ENCODE measurements around the gene NEK10. TPM values are rescaled to one million over a fixed set of nuclear protein-coding genes. Genes with fewer than 3 reads are reported as not detected.

Gene NEK10
- total and polyA plus RNA-seq, 2 donors (not counting 1 experiment from before 2014, with no cell fraction given), result 0.49 to 0.55 TPM

GRCh38 chr3:27146786-27147185 lies 222.4 kb downstream of the NEK10 start:
- Histone ChIP-seq H3K27me3 (replicated peaks in 1 of 4; ENCODE audit: control extremely low read depth in 1 of 4, control insufficient read depth in 3 of 4, insufficient read depth in 4 of 4, low read length in 3 of 4) (no peaks in the 10 kb centered on the region), H3K79me2 (ENCODE audit: control insufficient read depth, insufficient read depth, low read length) (no peaks in the 10 kb centered on the region), H3K9me3 (ENCODE audit: control extremely low read depth in 1 of 3, control insufficient read depth in 2 of 3, insufficient read depth in 1 of 3, low read length in 2 of 3) (no peaks in the 10 kb centered on the region), H2AFZ (ENCODE audit: insufficient read depth, low read depth, low read length, poor library complexity, severe bottlenecking) (no peak overlapping the region), H3K4me3 (ENCODE audit: control extremely low read depth in 1 of 5, extremely low read depth in 1 of 5, insufficient read depth in 1 of 5, low read depth in 2 of 5, low read length in 4 of 5) (no peak overlapping the region), H3K4me2 (replicated peaks; ENCODE audit: low read depth, low read length, poor library complexity, severe bottlenecking) (no peak overlapping the region), H3K36me3 (replicated peaks in 1 of 2; ENCODE audit: control extremely low read depth in 1 of 2, control insufficient read depth in 1 of 2, extremely low read depth in 1 of 2, insufficient read depth in 2 of 2, low read length in 1 of 2) (no peaks in the 10 kb centered on the region), H3K9ac (ENCODE audit: low read length) (no peak overlapping the region), H3K27ac (ENCODE audit: low read length in 2 of 2) (no peak overlapping the region), H3K4me1 (ENCODE audit: control insufficient read depth in 2 of 2, insufficient read depth in 2 of 2, low read length in 2 of 2) (no peaks in the 10 kb centered on the region), H4K20me1 (ENCODE audit: control insufficient read depth, insufficient read depth, low read length, poor library complexity, severe bottlenecking) (no peaks in the 10 kb centered on the region)
- no peak for TF ChIP-seq EZH2 (IDR thresholded peaks at IDR 0.05; ENCODE audit: borderline replicate concordance, insufficient read depth, low read depth, low read length, poor library complexity, severe bottlenecking)
- TF ChIP-seq, protein P1, sequence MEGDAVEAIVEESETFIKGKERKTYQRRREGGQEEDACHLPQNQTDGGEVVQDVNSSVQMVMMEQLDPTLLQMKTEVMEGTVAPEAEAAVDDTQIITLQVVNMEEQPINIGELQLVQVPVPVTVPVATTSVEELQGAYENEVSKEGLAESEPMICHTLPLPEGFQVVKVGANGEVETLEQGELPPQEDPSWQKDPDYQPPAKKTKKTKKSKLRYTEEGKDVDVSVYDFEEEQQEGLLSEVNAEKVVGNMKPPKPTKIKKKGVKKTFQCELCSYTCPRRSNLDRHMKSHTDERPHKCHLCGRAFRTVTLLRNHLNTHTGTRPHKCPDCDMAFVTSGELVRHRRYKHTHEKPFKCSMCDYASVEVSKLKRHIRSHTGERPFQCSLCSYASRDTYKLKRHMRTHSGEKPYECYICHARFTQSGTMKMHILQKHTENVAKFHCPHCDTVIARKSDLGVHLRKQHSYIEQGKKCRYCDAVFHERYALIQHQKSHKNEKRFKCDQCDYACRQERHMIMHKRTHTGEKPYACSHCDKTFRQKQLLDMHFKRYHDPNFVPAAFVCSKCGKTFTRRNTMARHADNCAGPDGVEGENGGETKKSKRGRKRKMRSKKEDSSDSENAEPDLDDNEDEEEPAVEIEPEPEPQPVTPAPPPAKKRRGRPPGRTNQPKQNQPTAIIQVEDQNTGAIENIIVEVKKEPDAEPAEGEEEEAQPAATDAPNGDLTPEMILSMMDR (IDR thresholded peaks at IDR 0.05), result no peak
- no peak for DNase-seq
- H3K9me3 Mint-ChIP-seq (ENCODE audit: insufficient read depth), result no peaks in the 10 kb centered on the region
- H3K27ac Mint-ChIP-seq, result no peak overlapping the region
- ChIA-PET CTCF (interaction anchor here (2.0 to 3.2 kb wide), 2 partner anchors 9 to 13 kb away, joined by 5 to 13 read pairs; no protein-coding TSS in a partner anchor), POLR2A (no interaction called here)
- H3K4me3 Mint-ChIP-seq, result no peak overlapping the region
- H3K27me3 Mint-ChIP-seq, result peaks cover 3% of the 10 kb centered on the region
- intact Hi-C loops (cut with micrococcal nuclease), result no loop called here
- H3K4me1 Mint-ChIP-seq, result no peaks in the 10 kb centered on the region
- ATAC-seq (ENCODE audit: low read depth), result no peak
- WGBS (ENCODE audit: insufficient coverage), result 85% methylated on average over 3 of the region's 3 CpGs

DNA sequence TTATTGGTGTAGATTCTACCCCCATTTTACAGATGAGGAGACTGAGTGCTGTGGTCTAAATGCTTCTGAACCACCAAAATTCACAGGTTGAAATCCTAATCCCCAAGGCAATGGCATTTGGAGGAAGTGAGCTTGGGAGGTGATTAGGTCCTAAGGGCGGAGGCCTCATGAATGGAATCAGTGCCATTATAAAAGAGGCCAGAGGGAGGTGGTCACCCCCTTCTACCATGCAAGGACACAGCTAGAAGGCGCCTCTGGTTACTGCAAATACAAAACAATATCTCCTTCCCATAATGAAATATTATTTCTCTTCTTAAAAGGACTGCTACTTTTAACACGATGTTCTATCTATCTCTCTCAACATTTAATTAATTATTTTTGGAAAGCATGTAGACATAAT lies 223.5 kb downstream of the NEK10 start:
- CTCF ChIA-PET, result interaction anchor here (3.2 kb wide), 1 partner anchor 12 kb away, joined by 13 read pairs; no protein-coding TSS in a partner anchor
- Histone ChIP-seq H3K79me2 (ENCODE audit: control insufficient read depth, insufficient read depth, low read length) (no peaks in the 10 kb centered on the region), H3K4me3 (ENCODE audit: control extremely low read depth in 1 of 5, extremely low read depth in 1 of 5, insufficient read depth in 1 of 5, low read depth in 2 of 5, low read length in 4 of 5) (no peak overlapping the region), H3K9ac (ENCODE audit: low read length) (no peak overlapping the region), H3K4me1 (ENCODE audit: control insufficient read depth in 2 of 2, insufficient read depth in 2 of 2, low read length in 2 of 2) (no peaks in the 10 kb centered on the region), H3K36me3 (replicated peaks in 1 of 2; ENCODE audit: control extremely low read depth in 1 of 2, control insufficient read depth in 1 of 2, extremely low read depth in 1 of 2, insufficient read depth in 2 of 2, low read length in 1 of 2) (no peaks in the 10 kb centered on the region), H3K9me3 (ENCODE audit: control extremely low read depth in 1 of 3, control insufficient read depth in 2 of 3, insufficient read depth in 1 of 3, low read length in 2 of 3) (peaks cover 0 to 3% (median 0%) of the 10 kb centered on the region in 3 donors), H3K4me2 (replicated peaks; ENCODE audit: low read depth, low read length, poor library complexity, severe bottlenecking) (no peak overlapping the region), H2AFZ (ENCODE audit: insufficient read depth, low read depth, low read length, poor library complexity, severe bottlenecking) (no peak overlapping the region), H4K20me1 (ENCODE audit: control insufficient read depth, insufficient read depth, low read length, poor library complexity, severe bottlenecking) (no peaks in the 10 kb centered on the region), H3K27me3 (replicated peaks in 1 of 4; ENCODE audit: control extremely low read depth in 1 of 4, control insufficient read depth in 3 of 4, insufficient read depth in 4 of 4, low read length in 3 of 4) (no peaks in the 10 kb centered on the region), H3K27ac (ENCODE audit: low read length in 2 of 2) (no peak overlapping the region)
- peaks cover 3% of the 10 kb centered on the region for H3K9me3 Mint-ChIP-seq (ENCODE audit: insufficient read depth)
- POLR2A ChIA-PET, result no interaction called here
- TF ChIP-seq, protein P1 (IDR thresholded peaks at IDR 0.05), result no peak
- ATAC-seq (ENCODE audit: low read depth) (no peak), DNase-seq (no peak)
- no peak overlapping the region for H3K27ac Mint-ChIP-seq
- H3K4me3 Mint-ChIP-seq, result no peak overlapping the region
- no CpG with 5 or more reads among the region's 3 CpGs for WGBS (ENCODE audit: insufficient coverage)
- no peaks in the 10 kb centered on the region for H3K4me1 Mint-ChIP-seq
- peaks cover 3% of the 10 kb centered on the region for H3K27me3 Mint-ChIP-seq
- intact Hi-C loops (cut with micrococcal nuclease), result no loop called here

Data from B cell (primary cell).